GM19193 (cell line): ENCODE measurements around the gene GPC6.

ENCODE experiments used
- POLR2A ChIP-seq: IDR thresholded peaks from 4 replicates; pipeline ENCODE4 v1.6.1; 2011; ENCODE audit not compliant: insufficient read depth, insufficient read length; ENCODE audit errors: extremely low read depth

The GPC6 gene

DNA sequence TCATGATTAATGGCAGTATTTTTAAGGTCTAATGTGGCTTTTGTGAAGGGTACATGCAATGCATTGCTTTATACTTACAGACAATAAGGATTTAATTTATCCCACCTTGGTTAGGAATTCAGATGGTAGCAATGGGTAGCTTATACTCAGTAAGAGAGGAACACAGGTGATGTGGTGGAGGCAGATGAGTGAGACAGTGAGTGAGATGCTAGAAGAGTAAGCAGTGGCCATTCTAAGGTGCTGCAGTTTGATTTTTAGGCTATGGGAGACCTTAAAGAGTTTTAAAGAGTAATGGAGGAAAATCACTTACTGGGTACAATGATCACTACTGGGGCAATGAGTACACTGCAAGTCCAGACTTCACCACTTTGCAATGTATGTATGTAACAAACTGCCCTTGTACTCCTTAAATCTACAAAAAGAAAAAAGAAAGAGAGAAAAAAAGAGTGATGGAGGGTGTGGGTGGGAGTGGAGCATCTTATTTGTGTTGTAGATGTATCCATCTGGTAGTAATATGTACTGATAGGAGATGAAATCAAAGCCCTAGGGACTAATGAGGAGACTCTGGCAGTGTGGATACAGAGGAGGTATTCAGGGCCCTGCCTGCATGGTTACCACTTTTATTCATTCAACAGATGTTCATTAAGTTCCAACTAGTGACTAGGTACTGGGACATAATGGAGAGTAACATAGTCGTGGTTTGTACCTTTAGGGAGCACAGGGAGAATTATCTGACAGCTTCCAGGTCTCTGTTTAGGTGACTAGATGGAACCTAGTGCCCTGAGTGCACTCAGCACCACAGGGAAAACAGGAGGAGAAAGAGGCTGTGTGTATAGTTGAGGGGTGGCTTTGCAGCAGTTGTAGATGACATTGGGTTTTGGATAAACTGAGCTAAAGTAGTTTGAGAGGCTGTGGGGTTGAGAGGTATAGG is 99.0 kb downstream of the GPC6 start:
- no peak for TF ChIP-seq POLR2A

DNA sequence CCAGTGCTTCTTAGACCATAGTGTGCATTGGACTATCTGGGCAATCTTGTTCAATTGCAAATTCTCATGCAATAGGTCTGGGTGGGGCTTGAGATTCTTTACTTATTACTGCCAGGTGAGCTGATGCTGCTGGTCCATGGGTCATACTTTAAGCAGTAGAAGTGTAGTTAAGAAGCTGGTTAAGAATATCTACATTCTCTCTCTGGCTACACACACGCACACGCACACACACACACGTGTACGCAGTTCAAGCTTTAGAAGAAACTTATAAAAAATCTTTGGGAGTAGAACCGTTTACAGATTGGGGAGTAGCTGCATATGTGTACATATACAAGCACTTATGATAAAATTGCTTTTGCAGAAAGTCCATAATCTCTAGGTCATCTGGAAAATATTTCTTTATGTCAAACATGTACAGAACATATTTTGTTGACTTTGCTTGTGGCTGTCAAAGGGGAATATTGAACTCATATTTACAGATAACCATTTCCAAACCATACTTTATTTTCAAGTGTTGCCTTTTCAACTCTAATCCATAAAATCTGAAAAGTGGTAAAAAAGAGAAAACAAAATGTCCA is 99.7 kb downstream of the GPC6 start:
- TF ChIP-seq POLR2A: no peak

DNA sequence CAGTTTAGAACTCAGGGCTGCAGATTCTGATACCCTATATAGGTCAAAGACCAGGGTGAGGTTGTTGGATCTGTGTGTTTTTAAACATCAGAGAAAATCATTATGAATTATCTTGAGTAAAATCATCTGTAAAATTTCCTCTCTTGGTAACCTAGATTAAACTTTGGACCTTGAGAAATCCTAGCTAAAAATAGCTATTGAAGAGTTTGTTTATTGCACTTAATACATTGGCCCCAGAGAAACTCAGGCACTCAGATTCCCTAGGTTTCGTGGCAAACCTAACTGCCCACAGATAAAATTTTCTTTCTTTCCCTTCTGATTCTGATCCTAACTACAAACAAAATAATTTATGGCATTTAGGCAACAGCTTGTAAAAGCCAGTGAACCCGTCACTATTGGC is 102.3 kb downstream of the GPC6 start:
- no peak for TF ChIP-seq POLR2A

DNA sequence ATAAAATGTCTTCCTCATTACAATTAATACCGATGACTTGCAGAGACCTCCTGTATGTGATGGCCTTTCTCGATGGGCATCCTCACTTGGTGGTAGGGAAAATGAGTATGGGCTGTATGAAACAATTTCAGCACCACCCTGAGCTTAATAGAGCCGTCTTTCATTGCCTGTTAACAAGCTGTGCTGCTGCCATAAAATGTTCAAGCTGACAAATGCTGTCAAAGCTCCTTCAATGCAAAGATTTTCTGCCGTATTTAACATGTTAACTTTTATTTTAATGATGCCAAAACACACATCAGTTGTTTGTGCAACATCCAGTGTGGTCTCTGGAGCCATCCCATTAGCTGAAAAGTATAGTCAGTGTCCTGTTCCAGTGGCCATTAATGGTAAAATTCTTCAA is 110.1 kb downstream of the GPC6 start:
- no peak for TF ChIP-seq POLR2A

DNA sequence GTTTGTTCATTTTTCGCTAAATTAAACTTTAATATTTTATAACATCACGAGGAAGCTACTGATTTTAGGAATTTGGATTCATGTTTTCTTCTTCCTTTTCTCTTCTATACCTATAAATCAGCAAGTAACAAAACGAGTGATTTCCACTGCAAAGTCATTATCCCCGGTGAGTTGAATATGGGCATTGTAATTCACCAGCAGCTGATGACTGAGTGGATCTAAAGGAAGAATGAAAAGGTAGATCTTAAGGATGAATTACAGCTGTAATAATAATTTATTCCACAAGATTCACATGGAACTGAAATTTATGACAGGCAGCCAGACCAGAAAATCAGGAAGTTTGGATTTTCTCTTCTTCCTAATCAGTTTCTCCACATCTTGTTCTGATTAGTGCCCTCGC is 111.4 kb downstream of the GPC6 start:
- no peak for TF ChIP-seq POLR2A

DNA sequence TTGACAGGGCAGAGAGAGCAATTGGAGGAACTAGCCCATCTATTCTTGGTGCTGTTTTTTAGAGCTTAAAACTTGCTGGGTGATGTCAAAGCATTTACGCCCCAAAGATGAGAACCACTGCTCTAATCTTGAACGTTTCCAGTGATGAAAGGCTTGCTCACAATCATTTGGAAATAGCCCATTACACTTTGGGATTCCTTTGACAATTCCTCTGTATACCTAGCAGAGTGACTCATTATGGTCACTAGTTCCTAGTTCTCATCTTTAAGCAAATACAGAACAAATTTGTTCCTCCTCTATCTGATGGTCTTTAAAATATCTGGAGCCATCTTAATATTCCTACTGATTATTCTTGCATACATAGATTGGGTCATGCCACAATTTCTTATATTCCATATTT is 112.3 kb downstream of the GPC6 start:
- TF ChIP-seq POLR2A: no peak

DNA sequence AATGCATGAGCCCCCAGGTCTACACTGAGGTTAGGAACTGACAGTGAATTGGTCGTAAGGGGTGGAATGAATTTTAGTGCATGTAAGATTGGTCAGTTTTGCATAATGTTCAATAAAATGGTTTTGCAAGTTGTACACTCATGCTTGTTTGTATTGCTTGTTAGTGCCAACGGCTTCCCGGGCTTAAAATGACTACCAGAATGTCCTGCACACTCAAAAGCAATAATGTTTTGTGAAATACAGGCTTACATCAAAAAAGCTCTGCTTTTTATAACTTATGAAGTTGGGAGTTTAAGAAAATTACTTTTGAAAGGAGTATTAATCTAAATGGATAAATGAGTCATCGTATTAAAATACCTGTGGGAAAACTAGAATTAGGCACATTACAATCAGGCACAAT is 112.9 kb downstream of the GPC6 start:
- no peak for TF ChIP-seq POLR2A

DNA sequence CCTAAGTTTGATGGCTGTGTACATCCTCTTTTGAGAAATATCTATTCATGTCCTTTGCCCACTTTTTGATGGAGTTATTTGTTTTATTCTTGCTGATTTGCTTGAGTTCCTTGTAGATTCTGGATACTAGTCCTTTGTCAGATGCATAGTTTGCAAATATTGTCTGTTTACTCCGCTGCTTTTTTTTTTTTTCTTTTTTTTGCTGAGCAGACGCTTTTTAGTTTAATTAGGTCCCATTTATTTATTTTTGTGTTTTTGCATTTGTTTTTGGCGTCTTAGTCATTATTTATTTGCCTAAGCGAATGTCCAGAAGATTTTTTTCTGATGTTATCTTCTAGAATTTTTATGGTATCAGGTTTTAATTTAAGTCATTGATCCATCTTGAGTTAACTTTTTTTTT is 114.9 kb downstream of the GPC6 start:
- no peak for TF ChIP-seq POLR2A

DNA sequence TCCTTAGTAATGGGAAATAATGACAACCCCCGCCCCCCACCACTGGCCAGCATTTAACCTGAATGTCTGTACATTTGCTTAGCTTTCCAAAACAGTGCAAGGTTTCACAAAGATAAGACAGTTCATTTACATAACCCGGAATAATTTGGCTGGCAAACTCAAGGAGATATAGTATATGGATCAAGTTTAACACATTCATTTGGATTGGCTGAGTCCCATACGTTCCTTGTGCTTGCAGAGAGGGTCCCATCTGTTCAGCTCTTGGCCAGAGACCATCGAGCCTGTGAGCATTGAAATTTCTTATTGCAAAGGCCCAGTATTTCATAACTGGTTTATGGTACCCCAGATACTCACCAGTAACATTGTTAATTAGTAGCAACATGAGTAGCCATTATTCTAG is 116.5 kb downstream of the GPC6 start:
- no peak for TF ChIP-seq POLR2A

DNA sequence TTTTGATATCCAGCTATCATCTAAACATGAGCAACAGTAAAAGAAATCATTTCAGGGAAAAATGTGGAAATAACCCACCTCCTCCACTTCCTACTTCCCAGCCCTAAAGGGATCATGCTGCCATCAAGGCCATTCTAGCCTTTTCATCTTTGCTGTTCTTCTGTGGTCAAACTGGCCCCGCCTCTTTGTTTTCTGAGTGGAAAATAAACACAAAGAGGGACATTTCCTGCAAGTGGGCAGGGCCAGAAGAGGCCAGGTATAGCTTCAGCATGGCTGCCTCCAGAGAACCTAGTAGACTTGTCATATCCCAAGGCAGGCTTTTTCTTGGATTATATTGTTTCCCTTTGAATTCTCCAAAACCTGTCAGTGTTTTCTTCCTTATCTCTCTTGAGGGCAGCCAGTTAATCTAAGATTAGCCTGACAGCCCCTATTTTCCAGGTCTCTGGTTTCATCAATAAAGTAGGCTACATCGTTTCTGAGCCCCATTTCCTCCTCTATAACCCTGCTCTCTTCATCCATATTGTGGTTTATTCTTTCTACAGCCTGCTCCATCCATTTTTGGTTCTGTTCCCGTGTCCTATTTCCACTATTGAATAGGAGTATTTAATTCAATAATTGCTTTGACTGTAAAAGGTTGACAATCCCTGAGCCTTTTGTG is 117.6 kb downstream of the GPC6 start:
- TF ChIP-seq POLR2A: no peak

DNA sequence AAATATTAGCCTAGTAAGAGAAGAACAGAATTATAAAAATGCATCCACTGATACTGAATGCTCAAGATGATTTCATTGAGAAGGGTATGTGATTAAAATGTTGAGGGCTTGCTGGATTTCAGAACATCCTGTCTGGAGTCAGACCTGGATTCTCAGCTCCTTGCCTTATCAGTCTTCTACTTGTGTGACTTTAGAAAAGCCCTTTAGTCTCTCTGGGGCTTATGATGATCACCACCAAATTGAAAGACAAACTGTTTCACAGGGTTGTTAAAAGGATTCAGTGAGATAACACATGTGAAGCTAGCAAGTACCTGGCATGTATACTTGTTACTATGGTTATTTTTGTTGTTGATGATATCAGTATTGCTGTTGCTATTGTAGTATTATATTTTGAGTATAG is 118.4 kb downstream of the GPC6 start:
- TF ChIP-seq POLR2A: no peak

DNA sequence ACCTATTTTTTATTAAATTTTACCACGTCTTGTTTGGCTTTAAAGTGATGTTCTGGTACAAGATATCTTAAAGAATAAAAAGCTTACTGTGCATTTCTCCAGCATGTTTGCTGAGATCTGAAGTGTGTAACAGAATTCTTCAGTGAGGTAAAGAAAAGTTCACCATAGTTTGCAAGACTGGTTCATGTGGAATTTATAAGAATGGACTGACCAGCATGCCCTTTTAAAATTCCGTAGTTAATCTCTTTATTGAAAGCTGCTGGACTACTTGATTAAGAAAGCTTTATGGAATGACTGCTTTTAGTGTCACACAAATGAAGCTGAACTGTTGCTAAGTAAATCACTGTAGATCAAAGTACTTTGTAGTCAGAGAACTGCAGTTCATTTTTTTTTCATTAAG is 119.2 kb downstream of the GPC6 start:
- TF ChIP-seq POLR2A: no peak

DNA sequence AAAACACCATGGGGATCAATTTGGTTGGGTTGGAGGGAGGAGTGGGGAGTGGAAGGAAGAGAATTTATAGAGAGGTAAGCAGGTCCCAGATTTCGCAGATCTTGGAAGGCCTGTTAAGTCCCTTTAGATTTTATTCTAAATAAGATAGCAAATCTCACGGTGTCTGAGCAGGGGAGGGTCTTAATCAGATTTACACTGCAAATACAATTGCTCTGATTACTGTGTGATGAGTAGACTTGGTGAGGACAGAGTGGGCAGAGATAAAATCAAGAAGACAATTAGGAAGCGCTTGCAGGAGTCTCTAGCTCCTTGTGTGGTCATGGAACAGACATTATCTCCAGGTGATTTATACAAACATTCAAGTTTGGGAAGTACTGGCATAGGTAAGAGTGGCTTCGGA is 126.0 kb downstream of the GPC6 start:
- TF ChIP-seq POLR2A: no peak

DNA sequence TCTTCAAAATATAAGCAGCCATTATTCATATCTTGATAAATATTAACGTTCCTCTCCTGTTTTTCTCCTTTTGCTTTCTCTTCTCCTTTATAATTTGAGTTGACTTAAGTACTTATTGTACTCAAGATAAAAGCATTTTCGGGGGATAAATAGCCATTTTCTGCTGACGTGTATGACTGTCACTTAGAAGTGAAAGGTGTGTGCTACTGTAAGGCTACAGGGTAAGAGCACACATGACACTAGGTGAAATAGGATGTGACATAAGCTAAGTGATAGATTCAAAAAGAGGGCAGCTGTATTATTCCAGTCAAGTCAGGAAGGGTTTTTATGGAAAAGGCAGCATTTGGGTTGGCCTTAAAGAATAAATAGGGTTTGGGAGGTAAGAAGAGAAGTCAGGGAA is 128.5 kb downstream of the GPC6 start:
- no peak for TF ChIP-seq POLR2A

DNA sequence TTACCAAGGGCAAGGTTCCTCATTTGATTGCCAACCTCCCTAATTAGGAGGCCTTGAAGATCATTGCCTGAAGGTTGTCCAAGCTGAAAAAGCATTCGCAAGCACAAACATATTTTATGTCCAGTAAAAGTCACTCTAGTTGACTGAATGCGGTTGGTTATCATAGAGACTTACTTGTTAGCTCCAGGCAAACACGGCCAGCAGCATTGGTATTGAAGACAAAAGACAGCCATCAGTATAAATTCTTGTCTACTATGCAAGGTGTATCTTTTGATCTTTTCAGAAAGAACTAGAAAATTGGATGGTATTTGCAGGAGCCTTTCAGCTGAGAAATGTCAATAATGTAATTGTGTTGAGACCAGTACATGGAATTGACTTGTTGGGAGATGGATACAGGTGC is 129.9 kb downstream of the GPC6 start:
- no peak for TF ChIP-seq POLR2A

DNA sequence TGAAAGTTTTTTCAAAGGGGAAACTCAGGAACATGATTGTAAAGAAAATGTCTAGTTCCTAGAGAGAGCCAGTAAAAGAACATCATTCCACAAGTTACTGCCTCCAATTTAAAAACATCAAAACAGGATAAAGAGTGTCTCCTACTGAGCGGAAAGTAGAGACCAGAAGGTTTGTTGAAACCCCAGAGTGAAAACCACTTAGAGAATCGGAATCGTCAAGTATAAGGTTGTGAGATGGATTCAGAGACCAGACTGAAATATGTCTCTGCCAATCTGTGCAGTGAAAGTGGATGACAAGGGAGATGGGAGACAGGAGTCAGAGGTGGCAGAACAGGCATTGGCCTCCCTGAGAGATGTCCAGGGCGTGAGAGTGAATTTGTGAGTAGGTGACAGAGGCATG is 133.4 kb downstream of the GPC6 start:
- TF ChIP-seq POLR2A: no peak

DNA sequence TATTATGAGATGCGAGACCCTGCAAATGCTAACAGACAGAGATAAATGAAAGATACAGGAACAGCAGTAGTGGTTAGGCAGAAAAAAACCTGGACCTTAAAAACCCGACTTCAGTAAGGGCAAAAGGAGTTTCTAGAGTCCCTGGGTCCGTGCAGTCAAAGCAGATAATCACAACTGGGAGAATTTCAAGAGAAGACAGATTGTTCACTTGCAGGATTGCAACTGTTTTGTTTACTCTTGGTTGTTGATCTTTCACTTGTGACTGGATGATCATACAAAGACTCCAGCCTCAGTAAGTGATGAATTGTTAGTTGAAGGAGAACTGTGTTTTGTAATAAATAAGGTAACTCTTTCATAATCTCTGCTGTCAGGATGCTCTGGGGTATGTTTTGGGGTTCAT is 135.1 kb downstream of the GPC6 start:
- no peak for TF ChIP-seq POLR2A

DNA sequence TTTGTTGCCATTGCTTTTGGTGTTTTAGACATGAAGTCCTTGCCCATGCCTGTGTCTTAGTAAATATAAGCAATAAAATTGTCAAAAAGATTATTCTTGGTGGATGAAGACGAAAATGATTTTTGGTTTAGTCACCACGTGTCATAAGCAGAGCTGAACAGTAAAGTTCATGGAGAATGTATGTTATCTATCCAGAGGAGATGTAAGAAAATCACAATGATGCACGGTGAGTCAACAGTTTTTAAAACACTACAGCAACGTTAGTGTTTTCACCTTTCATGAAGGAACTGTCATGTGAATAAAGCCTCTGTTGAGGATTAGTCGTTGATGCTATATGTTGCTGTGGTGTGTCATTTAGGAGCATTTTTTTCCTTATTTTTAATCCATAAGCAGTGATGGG is 137.6 kb downstream of the GPC6 start:
- no peak for TF ChIP-seq POLR2A
